ENCODE data around the gene PRKG1. TPM values are rescaled to one million over a fixed set of nuclear protein-coding genes. Genes with fewer than 3 reads are reported as not detected.

Gene PRKG1
- total and polyA plus RNA-seq, 4 donors = 26.2 to 199 (median 94.1) TPM

- H3K27me3 ChIP-seq (ENCODE audit: control insufficient read depth in 1 of 2, insufficient read depth in 2 of 2, low read length in 1 of 2) = no peaks in the 10 kb centered on the region
- H3K36me3 ChIP-seq (ENCODE audit: control insufficient read depth in 1 of 2, insufficient read depth in 2 of 2, low read length in 1 of 2) = no peaks in the 10 kb centered on the region
- no peak overlapping the region for H3K4me3 ChIP-seq (ENCODE audit: low read length in 2 of 2)
- intact Hi-C loops (cut with DNase I) = no loop called here
- peak in 1 of 2 donors; percentile 63 for DNase-seq
- ATAC-seq (ENCODE audit: low FRiP score) = no peak
- peak overlapping the region in 1 of 2 donors; percentile 22 for H3K27ac ChIP-seq (ENCODE audit: low read depth in 1 of 2, low read length in 2 of 2)
- 3 to 10% methylated on average over 3 of the region's 3 CpGs for WGBS, 2 donors
- H3K4me1 ChIP-seq (ENCODE audit: control insufficient read depth in 1 of 2, insufficient read depth in 2 of 2, low read length in 2 of 2) = peaks cover 11 to 18% of the 10 kb centered on the region in 2 donors
- no peaks in the 10 kb centered on the region for H3K9me3 ChIP-seq (ENCODE audit: control insufficient read depth, low read length)
Observed at GRCh38 chr10:51095444-51095843, 21.2 kb downstream of the PRKG1 start.

- Histone ChIP-seq H3K27me3 (ENCODE audit: control insufficient read depth in 1 of 2, insufficient read depth in 2 of 2, low read length in 1 of 2) (no peaks in the 10 kb centered on the region), H3K4me1 (ENCODE audit: control insufficient read depth in 1 of 2, insufficient read depth in 2 of 2, low read length in 2 of 2) (peaks cover 12 to 19% of the 10 kb centered on the region in 2 donors), H3K9me3 (ENCODE audit: control insufficient read depth, low read length) (no peaks in the 10 kb centered on the region), H3K27ac (ENCODE audit: low read depth in 1 of 2, low read length in 2 of 2) (peak overlapping the region in 1 of 2 donors; percentile 43), H3K36me3 (ENCODE audit: control insufficient read depth in 1 of 2, insufficient read depth in 2 of 2, low read length in 1 of 2) (no peaks in the 10 kb centered on the region), H3K4me3 (ENCODE audit: low read length in 2 of 2) (no peak overlapping the region)
- no peak for ATAC-seq (ENCODE audit: low FRiP score)
- 49 to 51% methylated on average over 4 of the region's 4 CpGs for WGBS, 2 donors
- DNase-seq = no peak
- intact Hi-C loops (cut with DNase I) = no loop called here
Observed at GRCh38 chr10:51097546-51097945, 23.3 kb downstream of the PRKG1 start.

DNA sequence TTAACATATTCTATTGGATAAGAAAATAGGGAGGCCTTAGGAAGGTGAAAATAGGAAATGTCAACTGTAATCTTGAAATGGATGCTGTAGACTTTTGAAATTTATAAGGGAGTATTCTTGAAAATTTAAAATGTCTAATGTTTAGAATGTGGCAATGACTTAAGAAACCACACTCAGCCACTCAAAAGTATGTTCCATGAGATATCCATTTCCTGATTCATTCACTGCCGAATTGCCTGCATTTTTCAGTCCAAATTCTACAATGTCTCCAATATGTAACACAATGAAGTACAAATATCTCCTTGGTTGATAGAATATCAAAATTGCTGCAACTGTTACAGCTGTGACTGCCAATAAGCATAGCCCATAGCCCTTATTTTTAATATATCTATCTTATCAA, 25.9 kb downstream of the PRKG1 start:
- Histone ChIP-seq H3K4me1 (ENCODE audit: control insufficient read depth in 1 of 2, insufficient read depth in 2 of 2, low read length in 2 of 2) (peaks cover 12 to 17% of the 10 kb centered on the region in 2 donors), H3K27me3 (ENCODE audit: control insufficient read depth in 1 of 2, insufficient read depth in 2 of 2, low read length in 1 of 2) (no peaks in the 10 kb centered on the region), H3K36me3 (ENCODE audit: control insufficient read depth in 1 of 2, insufficient read depth in 2 of 2, low read length in 1 of 2) (no peaks in the 10 kb centered on the region), H3K9me3 (ENCODE audit: control insufficient read depth, low read length) (no peaks in the 10 kb centered on the region), H3K4me3 (ENCODE audit: low read length in 2 of 2) (no peak overlapping the region), H3K27ac (ENCODE audit: low read depth in 1 of 2, low read length in 2 of 2) (peak overlapping the region in 1 of 2 donors; percentile 28)
- 24 to 28% methylated on average over 1 of the region's 1 CpG for WGBS, 2 donors
- DNase-seq = no peak
- intact Hi-C loops (cut with DNase I) = no loop called here
- ATAC-seq (ENCODE audit: low FRiP score) = no peak

DNA sequence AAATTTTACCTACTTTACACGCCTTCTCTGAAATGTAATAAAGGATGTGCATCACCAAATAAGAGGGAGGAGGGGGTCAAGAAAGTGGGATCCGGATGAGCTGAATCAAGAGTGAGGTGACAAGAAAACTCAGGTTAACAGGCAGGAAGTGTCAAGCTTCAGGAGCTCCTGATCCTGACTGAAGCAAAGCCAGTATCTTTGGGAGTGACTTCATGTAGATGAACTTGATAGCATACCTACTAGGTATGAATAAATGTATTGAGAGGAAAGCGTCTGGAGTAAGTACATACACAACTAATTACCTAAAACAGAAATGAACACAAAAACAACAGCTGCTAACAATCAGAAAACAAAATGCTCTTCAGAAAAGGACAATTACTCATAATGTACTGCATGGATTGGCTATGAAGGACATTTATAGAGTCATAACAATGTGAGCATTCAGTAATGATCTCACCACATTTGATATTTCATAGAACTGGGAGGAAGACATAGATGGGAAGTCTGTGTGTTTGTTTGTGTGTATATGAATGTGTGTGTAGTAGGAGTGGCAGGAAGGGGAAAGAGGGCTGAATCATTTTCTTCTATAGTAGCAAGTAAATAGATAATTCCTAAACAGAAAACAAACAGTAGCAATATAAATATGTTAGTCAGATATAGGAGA, 29.4 kb downstream of the PRKG1 start:
- WGBS, 2 donors = 95 to 97% methylated on average over 3 of the region's 3 CpGs

DNA sequence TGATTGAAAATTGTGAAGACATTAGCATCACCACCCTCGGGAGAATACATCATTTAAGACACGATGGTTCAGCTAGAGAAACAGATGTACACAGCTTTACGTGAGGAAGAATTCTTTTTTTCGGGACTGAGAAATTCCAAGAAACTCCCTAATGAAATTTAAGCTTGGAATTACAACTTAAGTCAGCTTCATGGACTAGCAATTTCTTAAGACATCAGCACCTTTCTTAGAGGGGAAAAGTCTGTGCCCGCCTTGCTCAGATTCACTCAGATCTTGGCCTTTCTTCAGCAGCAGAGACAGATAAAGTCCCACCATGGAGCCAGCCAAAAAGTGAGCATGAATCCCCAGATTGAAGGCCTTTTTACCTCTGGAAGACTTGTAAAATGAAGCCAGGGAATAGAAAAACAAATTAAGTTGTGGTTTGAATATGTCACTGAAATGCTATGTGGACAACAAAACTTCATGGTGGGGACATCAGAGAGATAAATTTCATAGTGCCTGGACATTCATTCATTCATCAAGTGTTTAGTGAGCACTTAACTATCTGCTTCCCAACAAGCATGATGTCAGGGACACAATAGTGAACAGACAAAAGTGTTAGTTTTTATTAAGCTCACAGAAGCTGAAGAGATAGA, 32.1 kb downstream of the PRKG1 start:
- no peak overlapping the region for H3K4me3 ChIP-seq (ENCODE audit: low read length in 2 of 2)
- WGBS, 2 donors = 79 to 92% methylated on average over 5 of the region's 5 CpGs
- H3K27me3 ChIP-seq (ENCODE audit: control insufficient read depth in 1 of 2, insufficient read depth in 2 of 2, low read length in 1 of 2) = no peaks in the 10 kb centered on the region
- ATAC-seq (ENCODE audit: low FRiP score) (no peak), DNase-seq (no peak)
- H3K27ac ChIP-seq (ENCODE audit: low read depth in 1 of 2, low read length in 2 of 2) = no peak overlapping the region
- no peaks in the 10 kb centered on the region for H3K9me3 ChIP-seq (ENCODE audit: control insufficient read depth, low read length)
- no peaks in the 10 kb centered on the region for H3K36me3 ChIP-seq (ENCODE audit: control insufficient read depth in 1 of 2, insufficient read depth in 2 of 2, low read length in 1 of 2)
- intact Hi-C loops (cut with DNase I) = no loop called here
- peaks cover 2 to 5% of the 10 kb centered on the region in 2 donors for H3K4me1 ChIP-seq (ENCODE audit: control insufficient read depth in 1 of 2, insufficient read depth in 2 of 2, low read length in 2 of 2)

More for the DNA sequence above, 29.4 kb downstream of the PRKG1 start:
- H3K36me3 ChIP-seq (ENCODE audit: control insufficient read depth in 1 of 2, insufficient read depth in 2 of 2, low read length in 1 of 2) = no peaks in the 10 kb centered on the region
- intact Hi-C loops (cut with DNase I) = no loop called here
- no peak overlapping the region for H3K4me3 ChIP-seq (ENCODE audit: low read length in 2 of 2)
- no peaks in the 10 kb centered on the region for H3K27me3 ChIP-seq (ENCODE audit: control insufficient read depth in 1 of 2, insufficient read depth in 2 of 2, low read length in 1 of 2)
- DNase-seq (no peak), ATAC-seq (ENCODE audit: low FRiP score) (no peak)
- H3K4me1 ChIP-seq (ENCODE audit: control insufficient read depth in 1 of 2, insufficient read depth in 2 of 2, low read length in 2 of 2) = peaks cover 5 to 7% of the 10 kb centered on the region in 2 donors
- H3K9me3 ChIP-seq (ENCODE audit: control insufficient read depth, low read length) = no peaks in the 10 kb centered on the region
- H3K27ac ChIP-seq (ENCODE audit: low read depth in 1 of 2, low read length in 2 of 2) = no peak overlapping the region

- ATAC-seq (ENCODE audit: low FRiP score) = no peak
- peaks cover 4 to 8% of the 10 kb centered on the region in 2 donors for H3K4me1 ChIP-seq (ENCODE audit: control insufficient read depth in 1 of 2, insufficient read depth in 2 of 2, low read length in 2 of 2)
- intact Hi-C loops (cut with DNase I) = no loop called here
- no peak overlapping the region for H3K27ac ChIP-seq (ENCODE audit: low read depth in 1 of 2, low read length in 2 of 2)
- no peak for DNase-seq
- WGBS, 2 donors = 88 to 100% methylated on average over 1 of the region's 1 CpG
- no peaks in the 10 kb centered on the region for H3K9me3 ChIP-seq (ENCODE audit: control insufficient read depth, low read length)
- peaks cover 0 to 3% of the 10 kb centered on the region in 2 donors for H3K36me3 ChIP-seq (ENCODE audit: control insufficient read depth in 1 of 2, insufficient read depth in 2 of 2, low read length in 1 of 2)
- H3K27me3 ChIP-seq (ENCODE audit: control insufficient read depth in 1 of 2, insufficient read depth in 2 of 2, low read length in 1 of 2) = no peaks in the 10 kb centered on the region
- H3K4me3 ChIP-seq (ENCODE audit: low read length in 2 of 2) = no peak overlapping the region
Observed at GRCh38 chr10:51108406-51108805, 34.1 kb downstream of the PRKG1 start.

GRCh38 chr10:51109801-51110533, 35.7 kb downstream of the PRKG1 start:
- no peak for ATAC-seq (ENCODE audit: low FRiP score)
- no peak overlapping the region for H3K27ac ChIP-seq (ENCODE audit: low read depth in 1 of 2, low read length in 2 of 2)
- H3K27me3 ChIP-seq (ENCODE audit: control insufficient read depth in 1 of 2, insufficient read depth in 2 of 2, low read length in 1 of 2) = no peaks in the 10 kb centered on the region
- 55 to 56% methylated on average over 4 of the region's 4 CpGs for WGBS, 2 donors
- H3K4me3 ChIP-seq (ENCODE audit: low read length in 2 of 2) = no peak overlapping the region
- DNase-seq = no peak
- no peaks in the 10 kb centered on the region for H3K9me3 ChIP-seq (ENCODE audit: control insufficient read depth, low read length)
- intact Hi-C loops (cut with DNase I) = no loop called here
- peaks cover 5 to 8% of the 10 kb centered on the region in 2 donors for H3K4me1 ChIP-seq (ENCODE audit: control insufficient read depth in 1 of 2, insufficient read depth in 2 of 2, low read length in 2 of 2)
- peaks cover 0 to 3% of the 10 kb centered on the region in 2 donors for H3K36me3 ChIP-seq (ENCODE audit: control insufficient read depth in 1 of 2, insufficient read depth in 2 of 2, low read length in 1 of 2)

- 84 to 89% methylated on average over 4 of the region's 4 CpGs for WGBS, 2 donors
- ATAC-seq (ENCODE audit: low FRiP score) (no peak), DNase-seq (no peak)
- H3K4me3 ChIP-seq (ENCODE audit: low read length in 2 of 2) = no peak overlapping the region
- H3K36me3 ChIP-seq (ENCODE audit: control insufficient read depth in 1 of 2, insufficient read depth in 2 of 2, low read length in 1 of 2) = peaks cover 0 to 3% of the 10 kb centered on the region in 2 donors
- no peak overlapping the region for H3K27ac ChIP-seq (ENCODE audit: low read depth in 1 of 2, low read length in 2 of 2)
- intact Hi-C loops (cut with DNase I) = no loop called here
- peaks cover 5 to 14% of the 10 kb centered on the region in 2 donors for H3K4me1 ChIP-seq (ENCODE audit: control insufficient read depth in 1 of 2, insufficient read depth in 2 of 2, low read length in 2 of 2)
- no peaks in the 10 kb centered on the region for H3K27me3 ChIP-seq (ENCODE audit: control insufficient read depth in 1 of 2, insufficient read depth in 2 of 2, low read length in 1 of 2)
- no peaks in the 10 kb centered on the region for H3K9me3 ChIP-seq (ENCODE audit: control insufficient read depth, low read length)
Observed at GRCh38 chr10:51112013-51112412, 37.7 kb downstream of the PRKG1 start.
